DND-41 (cell line): Measurements from ENCODE around the gene ITPR1.

Source experiments
- ATAC-seq: fragments of 200-7000 bp; cut with Tn5 transposase; 3 replicates; pipeline ENCODE4 v1.9.1; 2021; ENCODE audit warnings: low read depth; ENCODE audit not compliant: insufficient read depth
- DNase-seq: peaks from one replicate; pipeline ENCODE4 v3.0.0-alpha.2; 2020
- H2AFZ ChIP-seq: 2 replicates; pipeline ENCODE4 v1.6.0; 2012; ENCODE audit warnings: low read depth, low read length
- H3K27ac ChIP-seq: 2 replicates; pipeline ENCODE4 v1.5.1; 2012; ENCODE audit warnings: low read length, inconsistent platforms
- H3K27me3 ChIP-seq: fragments of 200-600 bp; sonication (generic); 2 replicates; pipeline ENCODE4 v1.6.0; 2012; ENCODE audit warnings: low read length, mild to moderate bottlenecking, inconsistent platforms; ENCODE audit not compliant: insufficient read depth, poor library complexity
- H3K36me3 ChIP-seq: 2 replicates; pipeline ENCODE4 v1.5.1; 2012; ENCODE audit warnings: low read length, inconsistent platforms; ENCODE audit not compliant: insufficient read depth
- H3K4me1 ChIP-seq: 2 replicates; pipeline ENCODE4 v1.5.1; 2012; ENCODE audit warnings: mild to moderate bottlenecking, low read length; ENCODE audit not compliant: insufficient read depth
- H3K4me2 ChIP-seq: 2 replicates; pipeline ENCODE4 v1.6.0; 2012; ENCODE audit warnings: mild to moderate bottlenecking, moderate library complexity, low read length, inconsistent platforms; ENCODE audit not compliant: insufficient read depth
- H3K4me3 ChIP-seq, 2 experiments: fragments of 200-600 bp in 1 of 2; shearing (Covaris generic) in 1 of 2; 2 replicates each; pipeline ENCODE4 v1.5.1; 2012 to 2016; ENCODE audit warnings: inconsistent platforms in 2 of 2, low read length in 2 of 2, mild to moderate bottlenecking in 2 of 2, low read depth in 1 of 2, moderate library complexity in 1 of 2
- H3K79me2 ChIP-seq: 2 replicates; pipeline ENCODE4 v1.6.0; 2012; ENCODE audit warnings: low read length, inconsistent platforms; ENCODE audit not compliant: insufficient read depth
- H3K9ac ChIP-seq: 2 replicates; pipeline ENCODE4 v1.6.0; 2012; ENCODE audit warnings: low read depth, mild to moderate bottlenecking, inconsistent platforms, low read length, moderate library complexity
- H3K9me3 ChIP-seq: 2 replicates; pipeline ENCODE4 v1.5.1; 2012; ENCODE audit warnings: low read length, moderate library complexity, mild to moderate bottlenecking, inconsistent platforms; ENCODE audit not compliant: insufficient read depth, severe bottlenecking
- H4K20me1 ChIP-seq: 2 replicates; pipeline ENCODE4 v1.6.0; 2012; ENCODE audit warnings: low read length; ENCODE audit not compliant: insufficient read depth
- EZH2 ChIP-seq: IDR thresholded peaks from 3 replicates; pipeline ENCODE4 v1.6.1; 2012; ENCODE audit warnings: borderline replicate concordance, low read depth, mild to moderate bottlenecking, moderate library complexity, low read length, inconsistent platforms; ENCODE audit not compliant: severe bottlenecking
- TF ChIP-seq, protein P1 (sequence below): IDR thresholded peaks from 2 replicates; pipeline ENCODE4 v1.5.1; 2012; ENCODE audit warnings: borderline replicate concordance, low read length, moderate library complexity, mild to moderate bottlenecking; ENCODE audit not compliant: poor library complexity, severe bottlenecking; ENCODE audit errors: extremely low read depth

The ITPR1 gene

DNA sequence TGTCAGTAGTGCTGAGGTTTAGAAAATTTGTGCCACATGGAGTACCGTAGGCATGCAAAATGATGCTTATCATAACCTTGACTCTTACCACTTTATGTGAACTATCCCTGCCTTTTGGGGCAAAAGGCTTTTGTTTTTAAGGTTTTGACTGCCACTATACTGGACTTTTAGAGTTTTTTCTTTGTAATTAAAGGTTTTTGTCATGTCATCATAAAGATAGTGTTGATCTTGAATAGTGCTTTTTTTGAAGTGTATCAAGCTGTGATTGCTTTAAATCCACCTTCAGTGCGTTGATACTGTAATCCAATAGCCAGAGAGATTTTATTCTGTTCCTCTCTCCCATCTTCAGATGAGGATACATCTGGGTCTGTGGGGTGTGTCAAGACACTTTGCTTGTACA lies 172.9 kb downstream of the ITPR1 start:
- no peak overlapping the region for H3K4me3 ChIP-seq
- no peaks in the 10 kb centered on the region for H3K4me1 ChIP-seq
- DNase-seq = no peak
- no peaks in the 10 kb centered on the region for H3K79me2 ChIP-seq
- H3K36me3 ChIP-seq = peaks cover 23% of the 10 kb centered on the region
- no peaks in the 10 kb centered on the region for H3K9me3 ChIP-seq
- H3K9ac ChIP-seq = no peak overlapping the region
- no peak overlapping the region for H3K27ac ChIP-seq
- H2AFZ ChIP-seq = no peak overlapping the region
- no peaks in the 10 kb centered on the region for H3K27me3 ChIP-seq
- H3K4me2 ChIP-seq = no peak overlapping the region
- ATAC-seq = no peak
- no peak for TF ChIP-seq EZH2
- TF ChIP-seq, protein P1, sequence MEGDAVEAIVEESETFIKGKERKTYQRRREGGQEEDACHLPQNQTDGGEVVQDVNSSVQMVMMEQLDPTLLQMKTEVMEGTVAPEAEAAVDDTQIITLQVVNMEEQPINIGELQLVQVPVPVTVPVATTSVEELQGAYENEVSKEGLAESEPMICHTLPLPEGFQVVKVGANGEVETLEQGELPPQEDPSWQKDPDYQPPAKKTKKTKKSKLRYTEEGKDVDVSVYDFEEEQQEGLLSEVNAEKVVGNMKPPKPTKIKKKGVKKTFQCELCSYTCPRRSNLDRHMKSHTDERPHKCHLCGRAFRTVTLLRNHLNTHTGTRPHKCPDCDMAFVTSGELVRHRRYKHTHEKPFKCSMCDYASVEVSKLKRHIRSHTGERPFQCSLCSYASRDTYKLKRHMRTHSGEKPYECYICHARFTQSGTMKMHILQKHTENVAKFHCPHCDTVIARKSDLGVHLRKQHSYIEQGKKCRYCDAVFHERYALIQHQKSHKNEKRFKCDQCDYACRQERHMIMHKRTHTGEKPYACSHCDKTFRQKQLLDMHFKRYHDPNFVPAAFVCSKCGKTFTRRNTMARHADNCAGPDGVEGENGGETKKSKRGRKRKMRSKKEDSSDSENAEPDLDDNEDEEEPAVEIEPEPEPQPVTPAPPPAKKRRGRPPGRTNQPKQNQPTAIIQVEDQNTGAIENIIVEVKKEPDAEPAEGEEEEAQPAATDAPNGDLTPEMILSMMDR = no peak
- H4K20me1 ChIP-seq = no peaks in the 10 kb centered on the region

DNA sequence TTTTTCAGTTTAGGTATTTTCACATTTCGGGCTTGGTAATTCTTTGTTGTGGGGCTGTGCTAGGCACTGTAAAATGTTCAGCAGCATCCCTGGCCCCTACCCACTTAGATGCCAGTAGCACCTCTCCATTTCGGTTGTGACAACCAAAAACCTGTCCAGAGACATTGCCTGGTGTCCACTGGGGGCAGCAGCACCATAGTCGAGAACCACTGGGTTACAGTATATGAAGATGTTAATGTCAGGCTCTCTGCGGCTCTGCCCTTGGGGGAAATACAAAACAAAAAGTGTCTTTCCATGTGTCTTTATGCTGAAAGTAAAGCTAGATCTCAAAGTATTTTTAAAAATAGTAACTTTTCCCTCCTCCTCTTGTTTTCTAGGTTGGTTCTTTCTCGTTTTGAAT lies 177.2 kb downstream of the ITPR1 start:
- Histone ChIP-seq H4K20me1 (no peaks in the 10 kb centered on the region), H2AFZ (no peak overlapping the region), H3K9me3 (no peaks in the 10 kb centered on the region), H3K4me3 (no peak overlapping the region), H3K36me3 (peaks cover 19% of the 10 kb centered on the region; the same call in 1 of the 2 replicates), H3K79me2 (no peaks in the 10 kb centered on the region), H3K9ac (no peak overlapping the region), H3K4me1 (no peaks in the 10 kb centered on the region), H3K27ac (no peak overlapping the region), H3K4me2 (no peak overlapping the region), H3K27me3 (no peaks in the 10 kb centered on the region)
- TF ChIP-seq EZH2 = no peak
- TF ChIP-seq, protein P1 = peak; percentile 50
- ATAC-seq (peak; percentile 55; the same call in 2 of the 3 replicates), DNase-seq (no peak)

DNA sequence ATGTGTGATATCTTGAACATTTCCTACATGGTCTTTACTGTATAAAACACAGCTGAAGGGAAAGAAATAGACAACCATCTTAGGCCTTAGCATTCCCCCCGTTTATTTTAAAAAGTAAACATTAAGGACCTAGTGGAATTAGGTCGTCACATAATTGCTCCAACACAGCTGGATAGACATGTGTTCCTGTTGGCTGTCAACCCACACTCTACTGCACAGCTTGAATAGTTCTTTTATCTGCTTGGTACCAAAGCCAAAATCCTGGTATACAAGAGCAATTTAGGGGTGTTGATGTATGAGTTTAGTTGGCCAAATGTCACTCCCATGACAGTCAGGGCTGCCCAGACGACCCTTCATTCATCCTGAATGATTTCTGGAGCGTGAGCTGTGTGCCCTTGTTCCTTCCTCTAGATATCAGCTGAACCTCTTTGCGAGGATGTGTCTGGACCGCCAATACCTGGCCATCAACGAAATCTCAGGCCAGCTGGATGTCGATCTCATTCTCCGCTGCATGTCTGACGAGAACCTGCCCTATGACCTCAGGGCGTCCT lies 179.7 kb downstream of the ITPR1 start:
- H4K20me1 ChIP-seq = no peaks in the 10 kb centered on the region
- no peak for TF ChIP-seq EZH2
- TF ChIP-seq, protein P1 = no peak
- H3K9me3 ChIP-seq = no peaks in the 10 kb centered on the region
- ATAC-seq = no peak
- no peak overlapping the region for H3K27ac ChIP-seq
- H3K36me3 ChIP-seq = peaks cover 23% of the 10 kb centered on the region; the same call in 1 of the 2 replicates
- H3K4me2 ChIP-seq = no peak overlapping the region
- H2AFZ ChIP-seq = no peak overlapping the region
- H3K4me3 ChIP-seq = no peak overlapping the region
- no peak for DNase-seq
- no peaks in the 10 kb centered on the region for H3K79me2 ChIP-seq
- no peaks in the 10 kb centered on the region for H3K27me3 ChIP-seq
- no peaks in the 10 kb centered on the region for H3K4me1 ChIP-seq
- H3K9ac ChIP-seq = no peak overlapping the region

DNA sequence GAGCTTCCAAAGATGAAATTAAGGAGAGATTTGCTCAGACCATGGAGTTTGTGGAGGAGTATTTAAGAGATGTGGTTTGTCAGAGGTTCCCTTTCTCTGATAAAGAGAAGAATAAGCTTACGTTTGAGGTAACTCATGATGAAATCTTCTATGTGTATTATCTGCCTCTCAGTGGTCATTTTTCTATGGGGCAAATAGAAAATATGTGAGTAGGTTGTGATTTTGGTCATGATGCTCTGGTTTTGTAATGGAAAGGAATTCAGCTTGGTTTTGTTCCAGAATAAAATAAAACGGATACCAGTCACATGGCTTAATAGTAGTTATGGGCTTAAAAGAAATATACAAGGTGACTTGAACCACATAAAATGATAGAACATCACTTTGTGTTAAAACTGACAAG lies 181.1 kb downstream of the ITPR1 start:
- no peaks in the 10 kb centered on the region for H3K79me2 ChIP-seq
- H2AFZ ChIP-seq = no peak overlapping the region
- TF ChIP-seq, protein P1 = no peak
- no peak for TF ChIP-seq EZH2
- H3K9ac ChIP-seq = no peak overlapping the region
- H3K27me3 ChIP-seq = no peaks in the 10 kb centered on the region
- no peaks in the 10 kb centered on the region for H4K20me1 ChIP-seq
- H3K4me2 ChIP-seq = no peak overlapping the region
- no peak overlapping the region for H3K4me3 ChIP-seq
- ATAC-seq (no peak), DNase-seq (no peak)
- H3K36me3 ChIP-seq = peaks cover 23% of the 10 kb centered on the region; the same call in 1 of the 2 replicates
- H3K9me3 ChIP-seq = no peaks in the 10 kb centered on the region
- H3K27ac ChIP-seq = no peak overlapping the region
- H3K4me1 ChIP-seq = no peaks in the 10 kb centered on the region
